Stimulated activated memory B cell treated with anti-CD40 and anti-IgM and Interleukin-4, amounts not matched to agents 10 μg/mL and 1 μg/mL and 100 μg/mL, for 72 hours (primary cell): ENCODE results near the gene OXSR1.

Experiments
- ATAC-seq: fragments of 150-1000 bp; cut with Tn5 transposase; 2 replicates; pipeline ENCODE4 v1.10.0; 2021
- H3K27ac Mint-ChIP-seq: one replicate; pipeline ENCODE4 v1.8.0; 2022; ENCODE audit warnings: mild to moderate bottlenecking, mixed read lengths
- H3K27me3 Mint-ChIP-seq: one replicate; pipeline ENCODE4 v1.8.0; 2022; ENCODE audit warnings: mixed read lengths
- H3K36me3 Mint-ChIP-seq: one replicate; pipeline ENCODE4 v1.8.0; 2022; ENCODE audit warnings: mixed read lengths
- H3K4me1 Mint-ChIP-seq: one replicate; pipeline ENCODE4 v1.8.0; 2022; ENCODE audit warnings: mixed read lengths
- H3K4me3 Mint-ChIP-seq: one replicate; pipeline ENCODE4 v1.8.0; 2022; ENCODE audit warnings: mild to moderate bottlenecking, moderate library complexity, mixed read lengths
- H3K9me3 Mint-ChIP-seq: one replicate; pipeline ENCODE4 v1.8.0; 2022; ENCODE audit warnings: mixed read lengths

The OXSR1 gene

DNA sequence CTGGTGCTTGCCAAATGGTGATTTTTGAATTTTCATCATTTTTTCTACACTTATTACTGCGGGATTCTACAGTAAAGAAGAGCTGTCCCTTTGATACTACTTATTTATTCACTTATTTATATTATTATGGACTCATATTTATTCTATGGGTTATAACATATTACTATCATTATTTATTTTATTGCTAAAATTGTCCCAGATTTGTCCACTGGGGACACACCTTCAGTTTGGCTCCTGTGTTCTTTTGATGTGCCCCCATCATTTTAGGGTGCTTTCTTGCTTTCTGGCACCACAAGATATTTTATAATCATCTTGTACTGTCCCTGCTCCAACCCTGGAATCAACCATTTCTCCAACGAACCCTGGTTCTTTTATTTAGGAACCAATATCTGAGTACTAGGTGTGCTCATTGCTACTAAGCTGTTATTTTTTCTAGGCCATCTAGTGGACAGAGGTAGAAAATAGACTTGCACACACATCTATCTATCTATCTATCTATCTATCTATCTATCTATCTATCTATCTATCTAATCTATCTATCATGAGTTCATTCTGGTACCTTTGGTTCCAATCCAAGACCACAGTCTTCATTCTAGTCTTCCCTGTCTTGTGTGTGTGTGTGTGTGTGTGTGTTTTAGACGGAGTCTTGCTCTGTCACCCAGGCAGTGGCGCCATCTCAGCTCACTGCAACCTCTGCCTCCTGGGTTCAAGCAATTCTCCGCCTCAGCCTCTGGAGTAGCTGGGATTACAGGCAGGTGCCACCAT, 132.8 kb downstream of the OXSR1 start:
- H3K4me1 Mint-ChIP-seq, result no peaks in the 10 kb centered on the region
- H3K27ac Mint-ChIP-seq, result no peak overlapping the region
- H3K36me3 Mint-ChIP-seq, result no peaks in the 10 kb centered on the region
- no peaks in the 10 kb centered on the region for H3K9me3 Mint-ChIP-seq
- H3K27me3 Mint-ChIP-seq, result peaks cover 24% of the 10 kb centered on the region
- H3K4me3 Mint-ChIP-seq, result no peak overlapping the region
- ATAC-seq, result no peak
